MM.1S (cell line): ENCODE measurements around the gene DHCR7.

Experiments used
- DNase-seq: peaks from one replicate; pipeline ENCODE4 v3.0.0-alpha.2; 2015
- H2AFZ ChIP-seq: fragments of 300-600 bp; sonication (generic); 2 replicates; pipeline ENCODE4 v1.6.0; 2016; ENCODE audit warnings: antibody characterized with exemption, low read length
- H3F3A ChIP-seq: fragments of 300-600 bp; sonication (generic); 2 replicates; pipeline ENCODE4 v1.6.1; 2016; ENCODE audit warnings: mild to moderate bottlenecking, antibody characterized with exemption, low read length, moderate library complexity, mixed read lengths; ENCODE audit not compliant: insufficient read depth
- H3K27ac ChIP-seq: fragments of 300-600 bp; sonication (generic); 2 replicates; pipeline ENCODE4 v1.5.1; 2016; ENCODE audit warnings: mild to moderate bottlenecking, low read length
- H3K27me3 ChIP-seq: fragments of 300-600 bp; sonication (generic); replicated peaks from 2 replicates; pipeline ENCODE4 v1.6.0; 2016; ENCODE audit warnings: low read length; ENCODE audit not compliant: insufficient read depth
- H3K36me3 ChIP-seq: fragments of 300-600 bp; sonication (generic); replicated peaks from 2 replicates; pipeline ENCODE4 v1.6.1; 2016; ENCODE audit warnings: mild to moderate bottlenecking, low read length, mixed read lengths; ENCODE audit not compliant: insufficient read depth
- H3K4me1 ChIP-seq: fragments of 300-600 bp; sonication (generic); 2 replicates; pipeline ENCODE4 v1.6.1; 2016; ENCODE audit warnings: low read length, mixed read lengths
- H3K4me2 ChIP-seq: fragments of 300-600 bp; sonication (generic); 2 replicates; pipeline ENCODE4 v1.6.0; 2016; ENCODE audit warnings: low read depth, low read length
- H3K4me3 ChIP-seq: fragments of 300-600 bp; sonication (generic); 2 replicates; pipeline ENCODE4 v1.5.1; 2016; ENCODE audit warnings: low read length, mixed read lengths
- H3K79me2 ChIP-seq: fragments of 300-600 bp; sonication (generic); 2 replicates; pipeline ENCODE4 v1.6.1; 2016; ENCODE audit warnings: mixed run types, low read length, mixed read lengths
- H3K9ac ChIP-seq: fragments of 300-600 bp; sonication (generic); 2 replicates; pipeline ENCODE4 v1.6.1; 2016; ENCODE audit warnings: low read length, mixed read lengths
- H3K9me2 ChIP-seq: fragments of 300-600 bp; sonication (generic); replicated peaks from 2 replicates; pipeline ENCODE4 v1.6.1; 2016; ENCODE audit warnings: mild to moderate bottlenecking, low read length, mixed read lengths; ENCODE audit not compliant: insufficient read depth
- H3K9me3 ChIP-seq: fragments of 300-600 bp; sonication (generic); replicated peaks from 2 replicates; pipeline ENCODE4 v1.6.1; 2016; ENCODE audit warnings: mild to moderate bottlenecking, low read length, mixed read lengths; ENCODE audit not compliant: insufficient read depth
- H4K20me1 ChIP-seq: fragments of 300-600 bp; sonication (generic); 2 replicates; pipeline ENCODE4 v1.6.1; 2016; ENCODE audit warnings: mild to moderate bottlenecking, low read length, moderate library complexity, mixed read lengths; ENCODE audit not compliant: insufficient read depth
- EZH2 ChIP-seq: fragments of 300-600 bp; sonication (generic); optimal IDR thresholded peaks from 2 replicates; pipeline ENCODE3; 2017; ENCODE audit warnings: low read depth, mild to moderate bottlenecking, antibody characterized with exemption, low read length, mixed read lengths
- EZH2phosphoT487 ChIP-seq: fragments of 300-600 bp; sonication (generic); IDR thresholded peaks from 2 replicates; pipeline ENCODE4 v1.6.1; 2018; ENCODE audit warnings: antibody characterized with exemption, low read length
- TF ChIP-seq, protein P1 (sequence below): fragments of 300-600 bp; sonication (generic); IDR thresholded peaks from 2 replicates; pipeline ENCODE4 v1.5.1; 2016; ENCODE audit warnings: antibody characterized with exemption, low read length, mixed read lengths

Gene DHCR7

DNA sequence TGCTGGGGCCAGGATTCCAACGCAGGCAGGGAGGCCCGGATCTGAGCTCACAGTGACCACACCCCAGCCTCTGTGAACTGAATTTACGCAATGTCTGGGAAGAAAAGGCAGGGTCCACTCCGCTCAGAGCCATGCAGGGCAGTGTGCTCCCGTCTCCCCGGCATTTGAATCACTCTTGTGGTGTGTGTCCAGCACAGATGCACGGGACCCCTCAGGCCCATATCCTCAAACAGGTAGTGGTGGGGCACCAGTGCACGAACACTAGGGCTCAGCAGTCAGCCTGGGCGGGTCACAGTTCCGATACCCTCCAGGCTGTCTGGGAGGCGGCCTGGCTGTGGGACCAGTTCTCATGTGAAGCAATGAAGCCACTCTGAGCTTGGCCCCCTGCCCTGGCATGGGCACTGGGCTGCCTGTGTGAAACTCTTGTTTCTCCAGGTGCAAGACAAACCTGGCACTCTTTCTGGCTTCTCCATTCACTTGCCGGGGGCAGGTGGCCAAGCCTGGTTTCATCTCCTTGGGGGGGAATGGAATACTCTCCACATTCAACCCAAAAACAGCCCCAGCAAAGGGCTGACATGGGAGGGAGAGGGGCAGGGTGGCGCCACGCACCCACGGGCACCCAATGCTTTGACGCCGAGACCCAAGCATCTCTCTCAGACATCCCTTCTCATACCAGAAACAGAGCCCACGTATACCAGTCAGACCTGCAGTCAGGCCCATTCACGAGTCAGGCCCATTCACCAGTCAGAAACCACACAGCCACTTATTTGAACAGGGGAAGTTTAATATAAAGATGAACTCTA lies 14.3 kb downstream of the DHCR7 start:
- no peaks in the 10 kb centered on the region for H3F3A ChIP-seq
- H3K4me1 ChIP-seq, result no peaks in the 10 kb centered on the region
- H3K79me2 ChIP-seq, result no peaks in the 10 kb centered on the region
- TF ChIP-seq EZH2phosphoT487, result no peak
- TF ChIP-seq EZH2, result no peak
- TF ChIP-seq, protein P1, sequence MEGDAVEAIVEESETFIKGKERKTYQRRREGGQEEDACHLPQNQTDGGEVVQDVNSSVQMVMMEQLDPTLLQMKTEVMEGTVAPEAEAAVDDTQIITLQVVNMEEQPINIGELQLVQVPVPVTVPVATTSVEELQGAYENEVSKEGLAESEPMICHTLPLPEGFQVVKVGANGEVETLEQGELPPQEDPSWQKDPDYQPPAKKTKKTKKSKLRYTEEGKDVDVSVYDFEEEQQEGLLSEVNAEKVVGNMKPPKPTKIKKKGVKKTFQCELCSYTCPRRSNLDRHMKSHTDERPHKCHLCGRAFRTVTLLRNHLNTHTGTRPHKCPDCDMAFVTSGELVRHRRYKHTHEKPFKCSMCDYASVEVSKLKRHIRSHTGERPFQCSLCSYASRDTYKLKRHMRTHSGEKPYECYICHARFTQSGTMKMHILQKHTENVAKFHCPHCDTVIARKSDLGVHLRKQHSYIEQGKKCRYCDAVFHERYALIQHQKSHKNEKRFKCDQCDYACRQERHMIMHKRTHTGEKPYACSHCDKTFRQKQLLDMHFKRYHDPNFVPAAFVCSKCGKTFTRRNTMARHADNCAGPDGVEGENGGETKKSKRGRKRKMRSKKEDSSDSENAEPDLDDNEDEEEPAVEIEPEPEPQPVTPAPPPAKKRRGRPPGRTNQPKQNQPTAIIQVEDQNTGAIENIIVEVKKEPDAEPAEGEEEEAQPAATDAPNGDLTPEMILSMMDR, result no peak
- H3K27me3 ChIP-seq, result peaks cover 13% of the 10 kb centered on the region; the same call in 1 of the 2 replicates
- H2AFZ ChIP-seq, result no peak overlapping the region
- H3K27ac ChIP-seq, result no peak overlapping the region
- no peak overlapping the region for H3K4me2 ChIP-seq
- no peak overlapping the region for H3K9ac ChIP-seq
- H3K9me2 ChIP-seq, result no peaks in the 10 kb centered on the region
- no peak for DNase-seq
- no peaks in the 10 kb centered on the region for H3K36me3 ChIP-seq
- no peaks in the 10 kb centered on the region for H4K20me1 ChIP-seq
- no peaks in the 10 kb centered on the region for H3K9me3 ChIP-seq
- no peak overlapping the region for H3K4me3 ChIP-seq

DNA sequence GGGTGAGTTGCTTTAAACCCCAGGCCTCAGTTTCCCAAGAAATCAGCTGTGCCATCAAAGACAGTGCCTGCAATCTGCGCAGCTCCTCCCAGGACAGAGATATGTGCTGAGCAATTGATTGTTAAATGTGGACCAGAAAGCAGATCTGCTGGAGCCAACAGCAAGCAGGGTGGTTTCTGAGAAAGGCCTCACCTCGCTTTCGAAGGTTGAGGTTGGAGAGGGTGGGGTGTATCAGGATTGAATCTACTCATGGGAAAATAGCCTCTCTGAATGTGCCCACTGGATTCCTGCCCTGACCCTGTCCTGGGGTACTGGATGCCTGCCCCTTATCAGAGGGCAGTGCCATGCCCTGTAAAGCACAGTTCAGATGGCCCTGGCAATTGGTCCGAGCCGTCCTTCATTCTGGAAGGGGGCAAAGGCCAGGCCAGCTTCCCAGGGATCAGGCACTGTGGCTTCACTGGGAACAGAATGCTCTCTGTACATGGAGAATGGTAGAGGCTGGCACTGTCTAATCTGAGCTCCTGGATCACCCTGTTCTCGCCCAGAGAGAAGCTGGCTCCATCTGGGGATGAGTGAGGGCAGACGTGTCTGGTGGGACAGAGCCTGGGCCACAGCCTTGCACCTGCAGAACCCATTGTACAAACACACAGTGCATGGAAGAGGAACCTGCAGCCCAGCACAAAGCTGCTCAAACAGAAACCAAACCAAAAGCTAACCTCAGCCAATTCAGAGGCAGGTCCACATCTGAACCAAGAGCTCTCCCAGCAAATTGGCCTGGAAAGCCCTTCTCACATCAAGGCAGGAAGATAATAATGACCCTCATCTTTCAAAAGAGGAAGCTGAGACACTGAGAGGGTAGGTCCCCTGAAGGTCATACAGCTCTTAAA lies 15.2 kb downstream of the DHCR7 start:
- Histone ChIP-seq H4K20me1 (no peaks in the 10 kb centered on the region), H2AFZ (no peak overlapping the region), H3K4me3 (no peak overlapping the region), H3K9me3 (no peaks in the 10 kb centered on the region), H3K4me1 (no peaks in the 10 kb centered on the region), H3F3A (no peaks in the 10 kb centered on the region), H3K27ac (no peak overlapping the region), H3K9me2 (no peaks in the 10 kb centered on the region), H3K27me3 (peaks cover 20% of the 10 kb centered on the region), H3K9ac (no peak overlapping the region), H3K36me3 (no peaks in the 10 kb centered on the region), H3K79me2 (no peaks in the 10 kb centered on the region), H3K4me2 (no peak overlapping the region)
- no peak for DNase-seq
- TF ChIP-seq, protein P1, result no peak
- TF ChIP-seq EZH2phosphoT487 (no peak), EZH2 (no peak)

DNA sequence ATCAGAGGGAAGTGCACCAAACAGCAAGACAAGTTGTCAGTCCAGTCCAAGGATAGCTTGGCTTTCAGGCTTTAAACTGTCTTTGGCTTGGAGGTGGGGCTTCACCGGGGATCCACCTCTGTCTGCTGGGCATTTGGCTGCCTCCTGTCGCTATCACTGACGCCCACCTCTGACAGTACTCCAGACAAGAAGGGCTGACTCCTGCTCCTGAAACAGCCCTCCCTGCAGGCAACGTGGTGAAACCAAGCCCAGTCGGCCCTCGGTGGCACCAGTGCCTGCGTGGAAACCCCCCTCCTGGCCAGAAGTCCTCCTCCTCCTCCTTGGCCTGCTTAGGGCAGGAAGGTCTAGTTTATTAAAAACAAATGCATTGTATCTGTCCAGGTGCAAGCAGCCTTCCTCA lies 16.9 kb downstream of the DHCR7 start:
- peaks cover 38% of the 10 kb centered on the region for H3K27me3 ChIP-seq
- no peaks in the 10 kb centered on the region for H3K9me2 ChIP-seq
- no peak for DNase-seq
- H2AFZ ChIP-seq, result no peak overlapping the region
- no peak overlapping the region for H3K27ac ChIP-seq
- no peaks in the 10 kb centered on the region for H3K79me2 ChIP-seq
- H3K4me1 ChIP-seq, result no peaks in the 10 kb centered on the region
- no peak overlapping the region for H3K9ac ChIP-seq
- no peaks in the 10 kb centered on the region for H3F3A ChIP-seq
- H3K36me3 ChIP-seq, result no peaks in the 10 kb centered on the region
- TF ChIP-seq EZH2 (no peak), EZH2phosphoT487 (no peak)
- TF ChIP-seq, protein P1, result no peak
- H3K4me2 ChIP-seq, result no peak overlapping the region
- H3K4me3 ChIP-seq, result no peak overlapping the region
- H4K20me1 ChIP-seq, result no peaks in the 10 kb centered on the region
- H3K9me3 ChIP-seq, result no peaks in the 10 kb centered on the region
